NCI-H2227 treated with DMSO at 0.1 percent for 48 hours (cell line): ENCODE results near the gene CD4.

Experiments used
- DNase-seq: peaks from one replicate; lab custom pipeline; 2025; lab: John Stamatoyannopoulos, UW

The CD4 gene

DNA sequence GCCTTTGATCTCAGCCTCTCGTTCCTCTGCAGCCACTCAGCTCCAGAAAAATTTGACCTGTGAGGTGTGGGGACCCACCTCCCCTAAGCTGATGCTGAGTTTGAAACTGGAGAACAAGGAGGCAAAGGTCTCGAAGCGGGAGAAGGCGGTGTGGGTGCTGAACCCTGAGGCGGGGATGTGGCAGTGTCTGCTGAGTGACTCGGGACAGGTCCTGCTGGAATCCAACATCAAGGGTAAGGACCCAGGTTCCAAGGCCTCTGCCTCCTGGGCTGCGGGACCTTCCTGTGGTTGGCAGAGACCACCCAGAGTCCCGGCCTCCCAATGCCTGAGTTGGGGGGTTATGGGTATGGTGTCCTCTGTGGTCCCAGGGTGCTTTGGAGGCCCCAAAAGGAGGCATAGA, 27.8 kb downstream of the CD4 start:
- no peak for DNase-seq

DNA sequence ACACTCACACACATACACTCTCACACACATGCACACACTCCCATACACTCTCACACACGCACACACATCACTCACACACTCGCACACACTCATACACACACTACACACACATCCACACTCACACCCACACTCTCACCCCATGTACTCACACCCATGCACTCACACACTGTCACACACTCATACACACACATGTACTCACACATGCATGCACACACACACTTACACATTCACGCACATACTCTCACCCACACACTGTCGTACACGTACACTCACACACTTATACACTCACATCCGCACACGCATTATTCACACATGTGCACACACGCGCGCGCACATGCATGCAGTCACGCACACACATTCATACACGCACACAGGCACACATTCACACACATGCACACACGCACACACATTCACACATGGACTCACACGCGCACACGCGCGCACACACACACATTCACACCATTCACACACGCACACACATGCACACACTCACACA, 28.4 kb downstream of the CD4 start:
- no peak for DNase-seq

DNA sequence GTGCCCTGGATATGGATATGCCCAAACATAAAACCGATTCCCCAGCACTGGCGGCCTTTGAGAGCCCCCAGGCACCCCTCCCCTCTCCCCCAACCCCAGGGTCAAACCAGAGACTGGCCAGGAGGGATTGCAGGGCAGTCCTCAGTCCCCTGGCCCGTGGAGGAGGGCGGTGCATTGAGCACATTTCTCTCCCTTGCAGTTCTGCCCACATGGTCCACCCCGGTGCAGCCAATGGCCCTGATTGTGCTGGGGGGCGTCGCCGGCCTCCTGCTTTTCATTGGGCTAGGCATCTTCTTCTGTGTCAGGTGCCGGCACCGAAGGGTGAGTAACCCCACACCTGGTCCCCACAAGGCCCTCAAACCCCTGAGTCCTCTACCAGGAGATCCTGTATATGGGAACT, 28.9 kb downstream of the CD4 start:
- no peak for DNase-seq

DNA sequence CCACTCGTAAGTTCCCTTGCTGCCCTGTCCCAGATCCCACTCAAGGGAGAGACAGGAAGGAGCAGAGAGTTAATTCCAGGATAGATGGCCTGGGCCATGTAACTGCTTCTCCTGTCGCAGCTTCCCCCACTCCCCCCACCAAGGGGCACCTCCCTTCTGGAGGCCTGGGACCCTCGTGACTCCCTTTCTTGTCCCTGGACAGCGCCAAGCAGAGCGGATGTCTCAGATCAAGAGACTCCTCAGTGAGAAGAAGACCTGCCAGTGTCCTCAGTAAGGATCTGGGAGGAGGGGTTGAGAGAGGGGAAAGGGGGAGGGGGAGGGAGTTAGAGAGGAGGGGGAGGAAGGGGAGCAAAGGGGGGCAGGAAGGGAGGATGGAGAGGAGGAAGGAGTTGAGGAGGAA, 29.3 kb downstream of the CD4 start:
- no peak for DNase-seq

DNA sequence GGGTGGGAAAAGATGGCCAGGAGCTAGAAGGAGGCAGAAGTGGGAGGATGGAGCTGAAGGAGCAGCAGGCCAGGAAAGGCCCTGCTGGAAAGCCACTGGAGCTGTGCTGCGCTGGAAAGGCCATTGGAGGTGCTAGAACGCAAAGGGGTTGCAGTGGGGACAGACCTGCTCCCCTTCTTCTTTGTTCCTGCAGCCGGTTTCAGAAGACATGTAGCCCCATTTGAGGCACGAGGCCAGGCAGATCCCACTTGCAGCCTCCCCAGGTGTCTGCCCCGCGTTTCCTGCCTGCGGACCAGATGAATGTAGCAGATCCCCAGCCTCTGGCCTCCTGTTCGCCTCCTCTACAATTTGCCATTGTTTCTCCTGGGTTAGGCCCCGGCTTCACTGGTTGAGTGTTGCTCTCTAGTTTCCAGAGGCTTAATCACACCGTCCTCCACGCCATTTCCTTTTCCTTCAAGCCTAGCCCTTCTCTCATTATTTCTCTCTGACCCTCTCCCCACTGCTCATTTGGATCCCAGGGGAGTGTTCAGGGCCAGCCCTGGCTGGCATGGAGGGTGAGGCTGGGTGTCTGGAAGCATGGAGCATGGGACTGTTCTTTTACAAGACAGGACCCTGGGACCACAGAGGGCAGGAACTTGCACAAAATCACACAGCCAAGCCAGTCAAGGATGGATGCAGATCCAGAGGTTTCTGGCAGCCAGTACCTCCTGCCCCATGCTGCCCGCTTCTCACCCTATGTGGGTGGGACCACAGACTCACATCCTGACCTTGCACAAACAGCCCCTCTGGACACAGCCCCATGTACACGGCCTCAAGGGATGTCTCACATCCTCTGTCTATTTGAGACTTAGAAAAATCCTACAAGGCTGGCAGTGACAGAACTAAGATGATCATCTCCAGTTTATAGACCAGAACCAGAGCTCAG, 30.0 kb downstream of the CD4 start:
- DNase-seq = no peak

DNA sequence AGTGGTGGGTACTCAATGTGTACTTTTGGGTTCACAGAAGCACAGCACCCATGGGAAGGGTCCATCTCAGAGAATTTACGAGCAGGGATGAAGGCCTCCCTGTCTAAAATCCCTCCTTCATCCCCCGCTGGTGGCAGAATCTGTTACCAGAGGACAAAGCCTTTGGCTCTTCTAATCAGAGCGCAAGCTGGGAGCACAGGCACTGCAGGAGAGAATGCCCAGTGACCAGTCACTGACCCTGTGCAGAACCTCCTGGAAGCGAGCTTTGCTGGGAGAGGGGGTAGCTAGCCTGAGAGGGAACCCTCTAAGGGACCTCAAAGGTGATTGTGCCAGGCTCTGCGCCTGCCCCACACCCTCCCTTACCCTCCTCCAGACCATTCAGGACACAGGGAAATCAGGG, 30.8 kb downstream of the CD4 start:
- DNase-seq = no peak

DNA sequence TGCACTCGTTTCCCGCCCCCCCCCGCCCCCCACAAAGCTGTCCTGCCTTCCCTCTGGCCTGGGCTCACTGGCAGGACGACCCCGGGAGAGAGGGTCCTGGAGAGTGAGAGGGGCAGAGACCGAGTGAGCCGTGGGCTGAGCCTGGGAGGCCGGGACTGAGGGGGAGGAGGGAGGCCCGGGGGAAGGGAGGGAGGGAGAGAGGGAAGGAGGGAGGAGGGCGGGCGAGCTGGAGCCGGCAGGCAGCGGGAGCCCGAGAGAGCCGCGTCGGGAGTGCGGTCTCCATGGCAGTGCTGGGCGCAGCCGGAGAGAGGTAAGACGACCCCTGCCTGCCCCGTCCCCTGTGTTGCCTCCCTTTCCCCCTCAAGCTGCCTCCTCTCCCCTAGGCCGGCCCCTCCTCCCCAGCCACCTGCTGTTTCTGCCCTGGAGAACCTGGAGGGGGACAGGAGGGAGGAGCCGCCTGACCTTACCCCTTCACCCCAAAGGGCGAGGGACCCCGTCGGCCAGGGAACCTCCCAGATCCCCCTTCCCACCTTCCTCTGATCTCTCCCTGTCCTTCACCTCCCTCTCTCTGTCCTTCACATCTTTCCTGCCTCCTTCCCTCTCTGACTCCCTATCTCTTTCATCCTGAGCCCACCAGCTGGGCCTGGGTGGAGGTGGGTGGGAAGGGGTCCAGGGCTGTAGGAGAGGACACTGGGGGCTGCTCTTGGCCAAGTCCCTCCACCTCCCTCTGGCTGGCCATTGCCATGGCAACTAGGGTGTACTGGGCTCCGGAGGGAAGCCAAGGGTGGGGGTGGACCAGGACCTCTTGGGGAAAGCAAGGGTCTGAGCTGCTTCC, 32.5 kb downstream of the CD4 start, which contains the start of gene GPR162:
TSS of gene GPR162 (plus strand) at position 231 of the 835 bp plus-strand sequence. CDS start 2,078 bp downstream, outside the sequence.
- DNase-seq = no peak

DNA sequence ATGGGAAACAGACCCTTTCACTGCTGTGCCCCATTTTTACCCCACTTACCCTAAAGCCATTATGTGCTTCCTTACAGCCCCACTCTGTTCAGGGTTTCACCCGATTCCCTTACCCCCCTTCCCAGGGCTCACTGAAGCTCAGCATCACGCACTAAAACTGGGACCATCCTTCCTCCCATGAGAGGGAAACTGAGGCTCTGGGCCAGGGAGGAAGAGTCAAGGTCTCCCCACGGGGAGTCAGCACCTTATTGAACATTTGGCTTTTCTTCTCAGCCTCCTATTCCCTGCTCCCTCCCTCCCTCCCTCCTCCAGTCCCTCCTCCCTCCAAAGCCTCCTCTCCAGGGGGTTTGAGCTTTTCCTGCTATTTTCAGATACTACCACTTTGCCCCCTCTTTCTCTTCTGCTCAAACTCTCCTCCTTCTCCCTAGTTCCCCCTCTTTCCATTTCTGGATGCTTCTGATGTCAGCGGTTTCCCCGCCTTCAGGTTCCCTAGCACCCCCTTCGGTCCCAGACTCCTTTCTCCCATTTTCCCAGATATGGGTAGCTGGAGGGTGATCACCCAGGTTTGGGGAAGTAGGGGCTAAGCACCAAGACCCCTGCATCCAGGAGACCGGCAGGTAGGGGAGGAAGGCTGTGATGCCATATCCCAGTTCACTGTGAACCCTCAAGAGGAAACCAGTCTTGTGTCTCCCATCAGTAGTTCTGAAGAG, 33.3 kb downstream of the CD4 start:
- DNase-seq = no peak

DNA sequence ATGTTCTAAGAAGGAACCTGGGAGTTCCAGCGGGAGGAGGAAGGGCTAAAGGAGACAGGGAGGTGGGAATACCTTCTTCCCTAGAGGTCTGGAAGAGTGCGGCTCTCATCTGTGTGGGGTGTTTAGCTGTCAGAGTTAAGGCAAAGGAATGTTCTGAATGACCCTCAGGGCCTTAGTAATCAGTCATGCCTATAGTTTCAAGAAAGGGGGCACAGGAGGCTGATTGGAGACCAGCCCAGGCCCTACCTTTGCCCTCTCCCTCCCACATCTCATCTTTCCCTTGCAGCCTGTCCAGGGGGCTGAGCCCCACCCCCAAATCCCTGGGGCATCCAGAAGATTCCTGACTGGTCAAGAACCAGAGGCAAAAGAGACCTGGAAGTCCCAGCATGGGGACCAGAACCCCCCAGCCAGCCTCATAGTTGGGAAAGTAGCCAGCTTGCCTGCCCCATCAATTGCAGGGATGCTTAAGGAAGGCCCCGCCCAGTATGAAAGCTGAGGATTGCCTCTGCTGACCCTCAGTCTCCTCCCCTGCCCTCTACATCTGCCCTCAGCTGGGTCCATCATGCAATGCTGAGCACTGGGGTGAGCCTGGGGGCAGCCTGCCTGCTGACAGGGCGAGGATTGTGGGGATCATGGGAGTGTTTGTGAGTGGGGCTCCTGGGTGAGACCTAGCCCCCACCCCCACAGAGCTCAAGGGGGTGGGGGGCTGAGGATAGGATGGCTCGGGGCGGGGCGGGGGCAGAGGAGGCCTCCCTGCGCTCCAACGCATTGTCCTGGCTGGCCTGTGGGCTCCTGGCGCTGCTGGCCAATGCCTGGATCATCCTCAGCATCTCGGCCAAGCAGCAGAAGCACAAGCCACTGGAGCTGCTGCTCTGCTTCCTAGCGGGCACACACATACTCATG, 34.1 kb downstream of the CD4 start:
- DNase-seq = no peak

DNA sequence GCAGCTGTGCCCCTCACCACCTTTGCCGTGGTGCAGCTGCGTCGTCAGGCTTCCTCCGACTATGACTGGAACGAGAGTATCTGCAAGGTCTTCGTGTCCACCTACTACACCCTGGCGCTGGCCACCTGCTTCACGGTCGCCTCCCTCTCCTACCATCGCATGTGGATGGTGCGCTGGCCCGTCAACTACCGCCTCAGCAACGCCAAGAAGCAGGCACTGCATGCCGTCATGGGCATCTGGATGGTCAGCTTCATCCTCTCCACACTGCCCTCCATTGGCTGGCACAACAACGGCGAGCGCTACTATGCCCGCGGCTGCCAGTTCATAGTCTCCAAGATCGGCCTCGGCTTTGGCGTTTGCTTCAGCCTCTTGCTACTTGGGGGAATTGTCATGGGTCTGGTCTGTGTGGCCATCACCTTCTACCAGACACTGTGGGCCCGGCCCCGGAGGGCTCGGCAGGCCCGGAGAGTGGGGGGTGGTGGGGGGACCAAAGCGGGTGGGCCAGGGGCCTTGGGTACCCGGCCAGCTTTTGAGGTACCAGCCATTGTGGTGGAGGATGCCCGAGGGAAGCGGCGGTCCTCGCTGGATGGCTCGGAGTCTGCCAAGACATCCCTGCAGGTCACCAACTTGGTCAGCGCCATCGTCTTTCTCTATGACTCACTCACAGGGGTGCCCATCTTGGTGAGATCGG, 34.9 kb downstream of the CD4 start:
- DNase-seq = no peak

DNA sequence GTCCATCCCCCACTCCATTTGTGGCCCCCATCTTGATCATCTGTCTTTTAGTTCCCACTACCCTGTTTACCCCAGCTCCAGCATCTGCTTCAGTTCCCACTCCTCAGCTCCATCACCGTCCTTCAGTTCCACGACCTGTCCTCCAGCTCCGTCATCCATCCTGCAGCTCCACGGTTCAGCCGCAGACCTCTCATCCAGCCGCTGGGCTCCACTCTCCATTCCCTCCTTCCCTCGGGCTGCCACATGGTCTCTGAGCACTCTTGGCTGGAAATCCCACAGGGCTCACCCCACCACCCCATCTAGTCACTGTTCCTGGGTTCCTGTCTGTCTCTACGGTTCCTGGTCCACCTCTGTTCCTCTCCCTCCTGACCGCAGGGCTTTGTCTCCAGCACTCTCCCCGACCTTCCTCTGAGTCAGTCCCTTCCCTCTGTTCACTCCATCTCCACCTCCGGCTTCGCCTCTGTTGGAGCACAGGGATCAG, 35.6 kb downstream of the CD4 start:
- no peak for DNase-seq

DNA sequence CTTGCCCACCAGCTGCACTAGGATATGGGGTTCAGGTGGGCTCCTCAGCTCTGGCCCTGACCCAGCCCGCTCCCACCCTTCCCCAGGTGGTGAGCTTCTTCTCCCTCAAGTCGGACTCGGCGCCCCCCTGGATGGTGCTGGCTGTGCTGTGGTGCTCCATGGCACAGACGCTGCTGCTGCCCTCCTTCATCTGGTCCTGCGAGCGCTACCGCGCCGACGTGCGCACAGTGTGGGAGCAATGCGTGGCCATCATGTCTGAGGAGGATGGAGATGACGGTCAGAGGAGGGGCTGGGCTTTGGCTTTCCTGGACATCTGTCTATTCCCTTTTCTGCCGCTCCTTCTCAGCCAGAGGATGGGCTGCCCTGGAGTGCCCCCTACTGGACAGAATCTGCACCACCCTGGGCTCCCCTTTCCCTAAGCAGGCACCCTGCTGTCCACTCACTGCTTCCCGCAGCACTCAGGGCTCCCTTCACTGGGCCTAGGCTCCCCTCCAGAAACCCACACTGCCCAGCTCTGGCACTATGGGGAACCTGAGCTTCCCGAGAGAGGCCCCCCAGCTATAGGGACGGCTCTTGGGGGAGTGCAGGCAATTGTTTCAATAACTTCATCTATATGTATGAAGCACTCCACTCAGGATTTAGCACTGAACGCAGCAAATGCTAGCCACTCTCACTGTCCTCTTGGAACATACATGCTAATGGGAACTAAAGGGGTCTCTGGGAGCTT, 36.2 kb downstream of the CD4 start:
- DNase-seq = peak; percentile 67

DNA sequence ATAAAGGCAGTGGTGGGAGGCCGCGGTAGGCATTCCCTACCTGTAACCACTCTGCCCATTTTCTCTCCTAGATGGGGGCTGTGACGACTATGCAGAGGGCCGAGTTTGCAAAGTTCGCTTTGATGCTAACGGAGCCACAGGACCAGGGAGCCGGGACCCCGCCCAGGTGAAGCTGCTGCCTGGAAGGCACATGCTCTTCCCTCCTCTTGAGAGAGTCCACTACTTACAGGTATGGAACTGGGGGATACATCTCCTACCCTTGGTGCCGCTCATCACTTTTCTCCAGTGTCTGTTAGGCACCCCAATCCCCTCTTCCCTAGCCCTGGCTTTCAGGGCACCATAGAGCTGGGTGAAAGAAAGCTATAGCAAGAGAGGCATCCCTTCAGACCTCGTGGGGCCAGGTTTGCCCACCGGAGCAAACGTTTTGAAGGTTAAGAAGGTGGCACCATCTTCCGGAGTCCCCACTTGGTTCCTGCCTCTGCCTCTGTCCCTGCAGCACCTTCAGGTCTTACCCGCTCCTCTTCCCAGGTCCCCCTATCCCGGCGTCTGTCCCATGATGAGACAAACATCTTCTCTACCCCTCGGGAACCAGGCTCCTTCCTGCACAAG, 36.9 kb downstream of the CD4 start:
- DNase-seq = no peak

DNA sequence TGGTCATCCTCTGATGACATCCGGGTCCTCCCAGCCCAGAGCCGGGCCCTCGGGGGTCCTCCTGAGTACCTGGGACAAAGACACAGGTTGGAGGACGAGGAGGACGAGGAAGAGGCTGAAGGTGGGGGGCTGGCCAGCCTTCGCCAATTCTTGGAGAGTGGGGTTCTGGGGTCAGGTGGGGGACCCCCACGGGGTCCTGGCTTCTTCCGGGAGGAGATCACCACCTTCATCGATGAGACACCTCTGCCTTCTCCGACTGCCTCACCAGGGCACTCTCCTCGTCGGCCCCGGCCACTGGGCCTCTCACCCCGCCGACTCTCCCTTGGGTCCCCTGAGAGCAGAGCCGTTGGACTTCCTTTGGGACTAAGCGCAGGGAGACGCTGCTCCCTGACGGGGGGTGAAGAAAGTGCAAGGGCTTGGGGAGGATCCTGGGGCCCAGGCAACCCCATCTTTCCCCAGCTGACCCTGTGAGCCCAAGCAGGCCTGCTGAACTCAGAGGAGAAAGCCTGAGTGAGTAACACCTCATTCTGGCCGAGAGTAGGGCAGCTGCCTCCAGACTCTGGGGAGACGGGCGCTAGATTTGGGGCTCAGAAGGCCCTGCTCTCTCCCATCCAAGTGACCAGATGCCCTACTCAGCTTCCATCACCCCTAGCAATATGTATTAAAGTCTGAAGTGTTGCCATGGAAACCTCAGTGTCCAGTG, 37.6 kb downstream of the CD4 start:
- no peak for DNase-seq

DNA sequence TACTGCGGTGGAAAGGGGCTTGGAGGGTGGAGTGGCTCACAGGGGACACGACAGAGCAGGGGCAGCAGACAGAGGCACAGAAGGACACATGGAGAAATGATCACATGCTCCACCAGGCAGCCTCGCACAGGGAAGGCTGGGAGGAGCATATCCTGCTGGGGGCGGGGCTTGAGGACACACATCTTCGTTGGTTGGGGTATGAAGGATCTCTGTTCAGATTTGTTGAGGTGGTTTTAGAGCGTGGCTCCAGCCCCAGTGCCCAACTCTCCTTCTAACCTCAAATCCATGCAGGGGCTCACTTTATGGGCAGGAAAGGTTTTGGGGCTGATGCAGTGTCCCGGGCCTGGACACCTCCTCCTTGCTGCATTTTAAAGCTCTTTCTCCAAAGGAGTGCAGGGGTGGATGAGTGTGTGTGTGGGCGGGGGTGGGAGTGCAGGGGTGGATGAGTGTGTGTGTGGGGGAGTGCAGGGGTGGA, 38.1 kb downstream of the CD4 start:
- peak; percentile 50 for DNase-seq

DNA sequence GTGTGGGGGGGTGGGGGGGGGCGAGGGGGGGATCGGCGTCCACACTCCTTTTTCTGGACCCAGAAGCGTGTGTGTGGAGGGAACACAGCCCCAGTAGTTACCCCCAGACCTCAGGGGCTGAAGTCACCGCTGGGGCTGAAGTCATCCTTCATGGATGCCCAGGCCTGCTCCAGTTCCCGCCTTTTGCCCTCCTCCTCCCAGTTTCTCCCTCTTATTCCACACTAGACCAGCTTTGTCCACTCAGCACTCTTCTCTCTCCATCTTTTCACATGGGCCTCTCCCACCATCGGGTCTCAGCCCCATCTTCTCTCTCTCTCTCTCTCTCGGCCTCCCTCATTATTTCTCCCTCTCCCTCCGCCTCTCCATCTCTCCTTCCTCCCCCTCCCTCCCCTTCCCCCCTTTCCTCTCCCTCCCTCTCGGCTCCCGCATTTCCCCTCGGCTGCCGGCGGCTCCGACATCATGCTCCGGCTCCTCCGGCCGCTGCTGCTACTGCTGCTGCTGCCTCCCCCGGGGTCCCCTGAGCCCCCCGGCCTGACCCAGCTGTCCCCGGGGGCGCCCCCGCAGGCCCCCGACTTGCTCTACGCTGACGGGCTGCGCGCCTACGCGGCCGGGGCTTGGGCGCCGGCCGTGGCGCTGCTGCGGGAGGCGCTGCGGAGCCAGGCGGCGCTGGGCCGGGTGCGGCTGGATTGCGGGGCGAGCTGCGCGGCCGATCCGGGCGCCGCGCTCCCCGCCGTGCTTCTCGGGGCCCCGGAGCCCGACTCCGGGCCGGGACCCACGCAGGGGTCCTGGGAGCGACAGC, 38.9 kb downstream of the CD4 start, which contains the start of gene P3H3:
TSS of gene P3H3 (plus strand) at position 426 of the 799 bp plus-strand sequence. CDS start at position 460, 34 bp downstream.
- peak; percentile 45 for DNase-seq

DNA sequence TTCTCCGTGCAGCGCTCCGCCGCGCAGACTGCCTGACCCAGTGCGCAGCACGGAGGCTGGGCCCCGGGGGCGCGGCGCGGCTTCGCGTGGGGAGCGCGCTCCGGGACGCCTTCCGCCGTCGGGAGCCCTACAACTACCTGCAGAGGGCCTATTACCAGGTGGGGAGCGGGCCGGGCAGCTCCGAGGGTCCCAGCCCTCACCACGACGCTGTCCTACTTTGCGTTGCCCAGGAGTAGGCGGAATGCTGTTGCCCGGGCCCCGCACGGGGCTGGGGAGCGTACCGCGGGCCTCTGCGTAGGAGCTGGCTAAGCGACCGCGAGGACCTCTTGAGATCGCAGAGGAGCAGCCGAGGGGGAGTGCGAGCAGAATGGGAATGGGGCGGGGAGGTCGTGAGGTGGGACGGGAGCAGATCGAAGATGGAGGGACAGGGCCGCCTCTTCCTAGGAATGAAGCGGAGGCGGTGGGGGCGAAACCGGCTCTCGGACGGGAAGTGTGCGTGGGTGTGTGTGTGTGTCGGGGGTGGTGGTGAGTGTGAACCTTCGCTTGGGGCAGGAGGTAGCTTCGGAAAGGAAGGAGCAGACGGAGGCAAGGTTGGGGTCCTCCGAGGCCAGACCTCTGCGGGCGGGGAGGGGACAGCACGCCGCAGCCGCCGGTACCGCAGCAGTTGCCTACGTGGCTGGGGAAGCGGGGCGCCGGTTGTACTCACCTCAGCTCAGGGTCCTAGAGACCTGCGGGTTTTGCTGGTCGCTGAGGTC, 39.6 kb downstream of the CD4 start:
- DNase-seq = no peak
